ENCODE data around the gene GOLGA1. TPM values are rescaled to one million over a fixed set of nuclear protein-coding genes. Genes with fewer than 3 reads are reported as not detected.

GOLGA1 gene
- polyA plus RNA-seq, 1 donor (not counting 4 experiments of a cell fraction or from before 2014, with no cell fraction given) = 7.4 TPM

- no peak overlapping the region for H3K4me2 ChIP-seq (ENCODE audit: control insufficient read depth, extremely low read depth, insufficient read depth, low read depth, low read length)
- FAIRE-seq (no peak), DNase-seq (ENCODE audit: low read depth, low spot score) (no peak)
- no peaks in the 10 kb centered on the region for H3K79me2 ChIP-seq (ENCODE audit: control insufficient read depth, insufficient read depth, low read length)
- no peak overlapping the region for H3K9ac ChIP-seq (ENCODE audit: control insufficient read depth, extremely low read depth, insufficient read depth, low read length)
- no peak for TF ChIP-seq CTCF (optimal IDR thresholded peaks at IDR 0.05 in 1 of 3, IDR thresholded peaks at IDR 0.05 in 1 of 3, conservative IDR thresholded peaks at IDR 0.05 in 1 of 3; ENCODE audit: extremely low read depth in 1 of 3, insufficient read depth in 2 of 3, low read length in 3 of 3)
- no peak for TF ChIP-seq EZH2 (IDR thresholded peaks at IDR 0.05; ENCODE audit: low read length)
- dilution Hi-C loops (cut with MboI; ENCODE audit: extremely low pct_ligation_motif_present, low sequenced_read_pairs) = no loop called here
- H3K36me3 ChIP-seq (ENCODE audit: control insufficient read depth in 2 of 2, extremely low read depth in 1 of 2, insufficient read depth in 2 of 2, low read length in 2 of 2) = no peaks in the 10 kb centered on the region
- no peaks in the 10 kb centered on the region for H3K9me3 ChIP-seq (ENCODE audit: control insufficient read depth, low read depth, low read length)
- no peak overlapping the region for H2AFZ ChIP-seq (ENCODE audit: control insufficient read depth, low read length)
- no peaks in the 10 kb centered on the region for H4K20me1 ChIP-seq (ENCODE audit: control insufficient read depth, extremely low read depth, insufficient read depth, low read length)
- no peak overlapping the region for H3K4me3 ChIP-seq (ENCODE audit: control insufficient read depth in 2 of 3, extremely low read depth in 1 of 3, insufficient read depth in 2 of 3, low read depth in 1 of 3, low read length in 3 of 3)
- no peaks in the 10 kb centered on the region for H3K9me1 ChIP-seq (ENCODE audit: control insufficient read depth, extremely low read depth, insufficient read depth, low read length)
- H3K27me3 ChIP-seq (ENCODE audit: control insufficient read depth, extremely low read depth, insufficient read depth, low read length) = no peaks in the 10 kb centered on the region
- H3K27ac ChIP-seq (ENCODE audit: control insufficient read depth, insufficient read depth, low read length) = no peak overlapping the region
- peaks cover 10% of the 10 kb centered on the region for H3K4me1 ChIP-seq (ENCODE audit: control insufficient read depth, extremely low read depth, insufficient read depth, low read length)
These were observed 111.6 kb downstream of the GOLGA1 start for GRCh38 chr9:124829334-124829669.

GRCh38 chr9:124828489-124829333 lies 112.2 kb downstream of the GOLGA1 start:
- dilution Hi-C loops (cut with MboI; ENCODE audit: extremely low pct_ligation_motif_present, low sequenced_read_pairs) = no loop called here
- Histone ChIP-seq H3K27me3 (ENCODE audit: control insufficient read depth, extremely low read depth, insufficient read depth, low read length) (no peaks in the 10 kb centered on the region), H3K4me3 (ENCODE audit: control insufficient read depth in 2 of 3, extremely low read depth in 1 of 3, insufficient read depth in 2 of 3, low read depth in 1 of 3, low read length in 3 of 3) (no peak overlapping the region), H3K79me2 (ENCODE audit: control insufficient read depth, insufficient read depth, low read length) (no peaks in the 10 kb centered on the region), H4K20me1 (ENCODE audit: control insufficient read depth, extremely low read depth, insufficient read depth, low read length) (no peaks in the 10 kb centered on the region), H3K4me1 (ENCODE audit: control insufficient read depth, extremely low read depth, insufficient read depth, low read length) (peaks cover 8% of the 10 kb centered on the region), H3K9me3 (ENCODE audit: control insufficient read depth, low read depth, low read length) (no peaks in the 10 kb centered on the region), H3K4me2 (ENCODE audit: control insufficient read depth, extremely low read depth, insufficient read depth, low read depth, low read length) (no peak overlapping the region), H3K36me3 (ENCODE audit: control insufficient read depth in 2 of 2, extremely low read depth in 1 of 2, insufficient read depth in 2 of 2, low read length in 2 of 2) (no peaks in the 10 kb centered on the region), H3K27ac (ENCODE audit: control insufficient read depth, insufficient read depth, low read length) (no peak overlapping the region), H2AFZ (ENCODE audit: control insufficient read depth, low read length) (no peak overlapping the region), H3K9me1 (ENCODE audit: control insufficient read depth, extremely low read depth, insufficient read depth, low read length) (no peaks in the 10 kb centered on the region), H3K9ac (ENCODE audit: control insufficient read depth, extremely low read depth, insufficient read depth, low read length) (no peak overlapping the region)
- no peak for DNase-seq (ENCODE audit: low read depth, low spot score)
- TF ChIP-seq EZH2 (IDR thresholded peaks at IDR 0.05; ENCODE audit: low read length) (no peak), CTCF (optimal IDR thresholded peaks at IDR 0.05 in 1 of 3, IDR thresholded peaks at IDR 0.05 in 1 of 3, conservative IDR thresholded peaks at IDR 0.05 in 1 of 3; ENCODE audit: extremely low read depth in 1 of 3, insufficient read depth in 2 of 3, low read length in 3 of 3) (no peak)
- no peak for FAIRE-seq

Small RNA genes within 50 kb of the gene (small RNA-seq; reads per million reads assigned to genes)
- 0 reads per million in 3 experiments for gene RNU4-82P (ENCODE audit: insufficient read length in 3 of 3, low read depth in 3 of 3, low replicate concordance in 1 of 3)

Other genes starting within 250 kb of the GOLGA1 start
- gene NR6A1, start 169.8 kb downstream of the GOLGA1 start, polyA plus RNA-seq = 1.1 to 1.9 TPM (median 1.8 TPM) in 3 replicates
- 0.59 to 3.1 TPM (median 1.1 TPM) in 3 replicates for gene OLFML2A, start 163.9 kb downstream of the GOLGA1 start, polyA plus RNA-seq
- gene WDR38, start 87.6 kb downstream of the GOLGA1 start, polyA plus RNA-seq = not detected in 3 replicates
- gene RPL35, start 79.1 kb downstream of the GOLGA1 start, polyA plus RNA-seq = 2,334 to 5,073 TPM (median 3,325 TPM) in 3 replicates
- 79.5 to 107 TPM (median 102 TPM) in 3 replicates for gene ARPC5L, start 79.0 kb downstream of the GOLGA1 start, polyA plus RNA-seq
- gene SCAI, start 202.4 kb upstream of the GOLGA1 start, polyA plus RNA-seq = 1.6 to 3.1 TPM (median 3.0 TPM) in 3 replicates
- gene PPP6C, start 248.7 kb upstream of the GOLGA1 start, polyA plus RNA-seq = 18.5 to 35.9 TPM (median 28.5 TPM) in 3 replicates